ENCODE results near the gene ZBTB32. TPM values are rescaled to one million over a fixed set of nuclear protein-coding genes. Genes with fewer than 3 reads are reported as not detected.
A peak's percentile ranks its signal among the peaks of the same experiment; 100 is the strongest.

The ZBTB32 gene
- total RNA-seq, 1 donor from 2014 or later: not detected

DNA sequence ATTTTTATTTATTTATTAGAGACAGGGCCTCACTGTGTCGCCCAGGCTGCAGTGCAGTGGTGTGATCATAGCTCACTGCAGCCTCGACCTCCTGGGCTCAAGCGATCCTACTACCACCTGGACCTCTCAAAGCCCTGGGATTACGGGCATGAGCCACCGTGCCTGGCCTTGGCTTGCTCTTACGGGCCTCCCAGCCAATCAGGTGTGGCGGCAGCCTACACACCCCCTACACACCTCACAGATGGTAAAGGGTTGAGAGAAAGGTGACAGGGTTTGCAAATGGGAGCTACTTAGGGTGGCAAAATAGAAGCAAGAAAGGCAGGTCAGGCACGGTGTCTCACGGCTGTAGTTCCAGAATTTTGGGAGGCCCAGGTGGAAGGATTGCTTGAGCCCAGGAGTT, 1.0 kb upstream of the ZBTB32 start:
- H4K20me1 ChIP-seq (ENCODE audit: insufficient read depth, low read length): no peaks in the 10 kb centered on the region
- H3K27ac Mint-ChIP-seq (ENCODE audit: unreplicated experiment): no peak overlapping the region
- H3K9me3 Mint-ChIP-seq (ENCODE audit: unreplicated experiment): peaks cover 2% of the 10 kb centered on the region
- no peak overlapping the region for H3K4me3 Mint-ChIP-seq (ENCODE audit: unreplicated experiment)
- FAIRE-seq: no peak
- H3K9me3 ChIP-seq (ENCODE audit: insufficient read depth, low read depth, low read length): no peaks in the 10 kb centered on the region
- H3K27me3 ChIP-seq (ENCODE audit: insufficient read depth, low read length): no peaks in the 10 kb centered on the region
- no peaks in the 10 kb centered on the region for H3K79me2 ChIP-seq (ENCODE audit: insufficient read depth, low read length)
- no peaks in the 10 kb centered on the region for H3K36me3 ChIP-seq (ENCODE audit: insufficient read depth, low read length)
- H2AFZ ChIP-seq (ENCODE audit: low read depth, low read length): no peak overlapping the region
- no peak overlapping the region for H3K27ac ChIP-seq (ENCODE audit: low read depth, low read length)
- peaks cover 2% of the 10 kb centered on the region for H3K4me1 Mint-ChIP-seq (ENCODE audit: low read depth, unreplicated experiment)
- H3K27me3 Mint-ChIP-seq (ENCODE audit: low read depth, unreplicated experiment): peaks cover 24% of the 10 kb centered on the region
- no peaks in the 10 kb centered on the region for H3K36me3 Mint-ChIP-seq (ENCODE audit: low read depth, unreplicated experiment)
- peaks cover 6% of the 10 kb centered on the region for H3K4me1 ChIP-seq (ENCODE audit: insufficient read depth, low read length)
- no peak overlapping the region for H3K4me3 ChIP-seq (ENCODE audit: insufficient read depth, low read depth, low read length)
- TF ChIP-seq EZH2 (IDR thresholded peaks at IDR 0.05; ENCODE audit: insufficient read depth, low read length): no peak
- TF ChIP-seq, protein P1, sequence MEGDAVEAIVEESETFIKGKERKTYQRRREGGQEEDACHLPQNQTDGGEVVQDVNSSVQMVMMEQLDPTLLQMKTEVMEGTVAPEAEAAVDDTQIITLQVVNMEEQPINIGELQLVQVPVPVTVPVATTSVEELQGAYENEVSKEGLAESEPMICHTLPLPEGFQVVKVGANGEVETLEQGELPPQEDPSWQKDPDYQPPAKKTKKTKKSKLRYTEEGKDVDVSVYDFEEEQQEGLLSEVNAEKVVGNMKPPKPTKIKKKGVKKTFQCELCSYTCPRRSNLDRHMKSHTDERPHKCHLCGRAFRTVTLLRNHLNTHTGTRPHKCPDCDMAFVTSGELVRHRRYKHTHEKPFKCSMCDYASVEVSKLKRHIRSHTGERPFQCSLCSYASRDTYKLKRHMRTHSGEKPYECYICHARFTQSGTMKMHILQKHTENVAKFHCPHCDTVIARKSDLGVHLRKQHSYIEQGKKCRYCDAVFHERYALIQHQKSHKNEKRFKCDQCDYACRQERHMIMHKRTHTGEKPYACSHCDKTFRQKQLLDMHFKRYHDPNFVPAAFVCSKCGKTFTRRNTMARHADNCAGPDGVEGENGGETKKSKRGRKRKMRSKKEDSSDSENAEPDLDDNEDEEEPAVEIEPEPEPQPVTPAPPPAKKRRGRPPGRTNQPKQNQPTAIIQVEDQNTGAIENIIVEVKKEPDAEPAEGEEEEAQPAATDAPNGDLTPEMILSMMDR (IDR thresholded peaks at IDR 0.05; ENCODE audit: insufficient read depth, low read depth, low read length): no peak
- no peak overlapping the region for H3K4me2 ChIP-seq (ENCODE audit: low read length)
- H3K9ac ChIP-seq (ENCODE audit: low read length): no peak overlapping the region
- no peak for DNase-seq (ENCODE audit: low read depth)

DNA sequence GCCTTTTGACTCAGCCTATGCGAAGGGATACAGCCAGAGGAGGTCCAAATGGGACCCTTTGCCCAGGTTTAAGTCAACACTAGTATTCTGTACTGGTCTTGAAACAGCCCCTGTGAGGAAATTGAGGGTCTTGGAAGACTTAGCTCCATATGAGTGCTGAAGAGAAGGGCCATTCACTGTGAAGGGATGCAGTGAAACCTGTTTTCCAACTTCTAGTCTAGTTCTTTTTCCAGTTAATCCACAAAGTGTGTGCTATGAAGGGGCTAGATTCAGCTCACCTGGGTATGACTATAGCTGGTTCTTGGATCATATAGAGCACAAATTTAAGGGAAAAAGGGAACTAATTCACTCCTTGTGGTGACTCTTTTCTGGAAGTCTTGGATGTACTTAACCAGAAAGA, 4.0 kb downstream of the ZBTB32 start:
- DNase-seq (ENCODE audit: low read depth) (no peak), FAIRE-seq (no peak)
- Mint-ChIP-seq H3K9me3 (ENCODE audit: unreplicated experiment) (peaks cover 2% of the 10 kb centered on the region), H3K27me3 (ENCODE audit: low read depth, unreplicated experiment) (peaks cover 12% of the 10 kb centered on the region), H3K27ac (ENCODE audit: unreplicated experiment) (no peak overlapping the region), H3K36me3 (ENCODE audit: low read depth, unreplicated experiment) (peaks cover 3% of the 10 kb centered on the region), H3K4me3 (ENCODE audit: unreplicated experiment) (no peak overlapping the region), H3K4me1 (ENCODE audit: low read depth, unreplicated experiment) (no peaks in the 10 kb centered on the region)
- Histone ChIP-seq H4K20me1 (ENCODE audit: insufficient read depth, low read length) (no peaks in the 10 kb centered on the region), H2AFZ (ENCODE audit: low read depth, low read length) (no peak overlapping the region), H3K79me2 (ENCODE audit: insufficient read depth, low read length) (no peaks in the 10 kb centered on the region), H3K36me3 (ENCODE audit: insufficient read depth, low read length) (no peaks in the 10 kb centered on the region), H3K27me3 (ENCODE audit: insufficient read depth, low read length) (no peaks in the 10 kb centered on the region), H3K9me3 (ENCODE audit: insufficient read depth, low read depth, low read length) (no peaks in the 10 kb centered on the region), H3K4me2 (ENCODE audit: low read length) (no peak overlapping the region), H3K27ac (ENCODE audit: low read depth, low read length) (no peak overlapping the region), H3K9ac (ENCODE audit: low read length) (no peak overlapping the region), H3K4me3 (ENCODE audit: insufficient read depth, low read depth, low read length) (no peak overlapping the region), H3K4me1 (ENCODE audit: insufficient read depth, low read length) (no peaks in the 10 kb centered on the region)
- TF ChIP-seq EZH2 (IDR thresholded peaks at IDR 0.05; ENCODE audit: insufficient read depth, low read length): no peak
- TF ChIP-seq, protein P1 (IDR thresholded peaks at IDR 0.05; ENCODE audit: insufficient read depth, low read depth, low read length): no peak

DNA sequence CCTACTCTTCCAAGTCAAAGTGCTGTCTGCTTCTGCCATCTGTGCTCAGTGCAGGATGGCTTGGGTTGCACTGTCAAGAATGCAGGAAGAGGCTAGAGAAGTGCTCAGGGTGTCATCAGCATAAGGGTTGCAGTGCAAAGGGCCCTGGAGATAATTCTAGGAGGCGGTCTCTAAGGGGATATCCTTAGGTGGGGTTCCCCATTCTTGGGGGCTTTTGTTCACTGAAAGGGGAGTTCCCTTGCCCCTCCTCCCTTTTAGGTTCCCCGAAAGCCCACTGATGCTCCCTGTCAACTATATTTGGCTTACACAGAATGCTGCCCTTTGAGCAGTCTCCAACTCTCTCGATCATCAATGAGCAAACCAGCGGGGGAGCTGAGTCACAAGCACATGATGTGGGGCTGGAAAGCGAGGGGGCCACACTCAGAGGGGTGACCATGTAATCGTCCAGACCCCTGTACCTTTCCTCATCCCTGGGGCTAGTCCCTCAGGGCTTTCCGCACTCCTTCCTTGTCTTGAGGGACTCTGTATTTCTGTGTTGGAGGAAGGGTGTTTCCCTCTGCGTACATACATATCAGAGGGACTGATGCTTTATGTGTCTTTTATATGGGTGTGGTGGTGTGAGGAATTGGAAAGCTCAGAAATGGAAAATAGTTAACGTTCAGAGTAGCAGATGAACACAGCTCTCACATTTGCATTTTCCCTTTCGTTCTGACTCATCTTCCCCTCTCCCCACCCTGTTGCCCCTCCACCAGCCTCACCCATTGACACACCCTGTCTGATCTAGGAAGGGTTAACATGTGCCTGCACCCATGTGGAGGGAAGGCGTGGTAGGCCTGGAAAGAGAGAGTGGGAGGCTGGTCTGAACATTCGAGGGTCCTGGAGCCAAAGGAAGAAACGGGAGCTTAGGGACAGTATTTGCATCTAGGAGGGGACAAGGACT, 6.7 kb downstream of the ZBTB32 start:
- Mint-ChIP-seq H3K36me3 (ENCODE audit: low read depth, unreplicated experiment) (peaks cover 8% of the 10 kb centered on the region), H3K4me1 (ENCODE audit: low read depth, unreplicated experiment) (no peaks in the 10 kb centered on the region), H3K9me3 (ENCODE audit: unreplicated experiment) (no peaks in the 10 kb centered on the region), H3K27ac (ENCODE audit: unreplicated experiment) (no peak overlapping the region), H3K27me3 (ENCODE audit: low read depth, unreplicated experiment) (peaks cover 8% of the 10 kb centered on the region), H3K4me3 (ENCODE audit: unreplicated experiment) (peak overlapping the region; percentile 34)
- no peaks in the 10 kb centered on the region for H3K79me2 ChIP-seq (ENCODE audit: insufficient read depth, low read length)
- H3K4me2 ChIP-seq (ENCODE audit: low read length): no peak overlapping the region
- H4K20me1 ChIP-seq (ENCODE audit: insufficient read depth, low read length): no peaks in the 10 kb centered on the region
- no peak overlapping the region for H3K27ac ChIP-seq (ENCODE audit: low read depth, low read length)
- H3K9me3 ChIP-seq (ENCODE audit: insufficient read depth, low read depth, low read length): no peaks in the 10 kb centered on the region
- H2AFZ ChIP-seq (ENCODE audit: low read depth, low read length): no peak overlapping the region
- TF ChIP-seq, protein P1 (IDR thresholded peaks at IDR 0.05; ENCODE audit: insufficient read depth, low read depth, low read length): no peak
- TF ChIP-seq EZH2 (IDR thresholded peaks at IDR 0.05; ENCODE audit: insufficient read depth, low read length): no peak
- peaks cover 2% of the 10 kb centered on the region for H3K27me3 ChIP-seq (ENCODE audit: insufficient read depth, low read length)
- H3K4me1 ChIP-seq (ENCODE audit: insufficient read depth, low read length): peaks cover 4% of the 10 kb centered on the region
- FAIRE-seq: no peak
- H3K36me3 ChIP-seq (ENCODE audit: insufficient read depth, low read length): no peaks in the 10 kb centered on the region
- no peak for DNase-seq (ENCODE audit: low read depth)
- H3K9ac ChIP-seq (ENCODE audit: low read length): no peak overlapping the region
- H3K4me3 ChIP-seq (ENCODE audit: insufficient read depth, low read depth, low read length): no peak overlapping the region
